Gastroesophageal sphincter (tissue), 4 donors: ENCODE data around the gene CEMIP2. TPM values are rescaled to one million over a fixed set of nuclear protein-coding genes. Genes with fewer than 3 reads are reported as not detected.
A peak's percentile ranks its signal among the peaks of the same experiment; 100 is the strongest.

ENCODE experiments used
- ATAC-seq: fragments of 150-250 bp; one replicate; pipeline ENCODE4 v1.9.1; 2016; ENCODE audit warnings: mild to moderate bottlenecking, moderate library complexity
- H3K27ac ChIP-seq, 4 donors: fragments of 200-600 bp; sonication (generic) in 3 of 4; 1 replicate in 3 of 4; 2 replicates in 1 of 4; pipeline ENCODE4 v1.5.1; 2016 to 2019
- H3K27me3 ChIP-seq: fragments of 200-600 bp; sonication (generic); one replicate; pipeline ENCODE4 v1.5.1; 2019
- H3K36me3 ChIP-seq, 2 donors: fragments of 200-600 bp; sonication (generic); one replicate each; pipeline ENCODE4 v1.5.1; 2019; ENCODE audit warnings: control low read depth in 1 of 2
- H3K4me1 ChIP-seq, 3 donors: fragments of 200-600 bp; sonication (generic); 1 replicate in 2 of 3; 2 replicates in 1 of 3; pipeline ENCODE4 v1.5.1; 2016 to 2019; ENCODE audit warnings: control low read depth in 2 of 3
- H3K4me3 ChIP-seq, 2 donors: fragments of 200-600 bp; sonication (generic); one replicate each; pipeline ENCODE4 v1.5.1; 2019; ENCODE audit warnings: mild to moderate bottlenecking in 1 of 2, moderate library complexity in 1 of 2
- H3K9me3 ChIP-seq, 3 donors: fragments of 200-600 bp; sonication (generic); one replicate each; pipeline ENCODE4 v1.5.1; 2017 to 2019; ENCODE audit warnings: control low read depth in 2 of 3
- EP300 ChIP-seq: sonication (generic); formaldehyde crosslinking; IDR thresholded peaks from one replicate; pipeline ENCODE4 v1.6.1; 2017; ENCODE audit warnings: antibody characterized with exemption, mild to moderate bottlenecking
- POLR2A ChIP-seq, 2 donors: fragments of 450-650 bp; IDR thresholded peaks; one replicate each; pipeline ENCODE4 v1.6.1; 2017; ENCODE audit warnings: antibody characterized with exemption in 2 of 2, mild to moderate bottlenecking in 2 of 2, moderate library complexity in 1 of 2
- POLR2AphosphoS5 ChIP-seq: sonication (generic); formaldehyde crosslinking; IDR thresholded peaks from one replicate; pipeline ENCODE4 v1.6.1; 2017; ENCODE audit warnings: antibody characterized with exemption
- WGBS, 2 donors: methylation state at CpG; one replicate each; pipeline ENCODE4 v1.1.5; 2018; ENCODE audit warnings: low coverage in 1 of 2; 5-methylcytosine and 5-hydroxymethylcytosine counted together
- total RNA-seq, 4 donors: library from RNA; depleted of rRNA; stranded (reverse); fragments of >200 nt; gene quantifications; one replicate each; pipeline ENCODE4 v1.1.0, GENCODE V29; 2016
- TF ChIP-seq, protein P1 (sequence below), 4 experiments: fragments of 200-600 bp in 2 of 4; fragments of 450-650 bp in 2 of 4; sonication (generic) in 1 of 4; IDR thresholded peaks; one replicate each; pipeline ENCODE4 v1.5.1; 2017 to 2019; ENCODE audit warnings: antibody characterized with exemption in 4 of 4, mild to moderate bottlenecking in 2 of 4, moderate library complexity in 2 of 4

The CEMIP2 gene
- total RNA-seq, 4 donors from 2014 or later, result 8.1 to 84.5 (median 17.4) TPM

DNA sequence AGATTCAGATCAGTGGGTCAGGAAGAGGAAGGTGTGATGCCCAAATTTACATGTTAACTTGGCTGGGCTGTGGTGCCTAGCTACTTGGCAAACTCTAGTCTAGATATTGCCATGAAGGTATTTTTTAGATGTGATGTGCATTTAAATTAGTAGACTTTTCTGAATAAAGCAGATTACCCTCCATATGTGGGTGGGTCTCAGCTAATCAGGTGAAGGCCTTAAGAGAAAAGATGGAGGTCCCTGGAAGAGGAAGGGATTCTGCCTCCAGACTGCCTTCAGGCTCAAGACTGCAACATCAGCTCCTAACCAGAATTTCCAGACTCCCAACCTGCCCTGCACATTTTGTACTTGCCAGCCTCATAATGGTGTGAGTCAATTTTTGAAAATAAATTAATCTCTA is 115.8 kb downstream of the CEMIP2 start:
- H3K9me3 ChIP-seq, result no peaks in the 10 kb centered on the region
- H3K4me1 ChIP-seq, result peaks cover 0 to 6% (median 0%) of the 10 kb centered on the region in 3 donors
- no peak overlapping the region for H3K4me3 ChIP-seq
- no peaks in the 10 kb centered on the region for H3K36me3 ChIP-seq
- ATAC-seq, result no peak
- H3K27ac ChIP-seq, result no peak overlapping the region
- no peaks in the 10 kb centered on the region for H3K27me3 ChIP-seq
- TF ChIP-seq, protein P1, sequence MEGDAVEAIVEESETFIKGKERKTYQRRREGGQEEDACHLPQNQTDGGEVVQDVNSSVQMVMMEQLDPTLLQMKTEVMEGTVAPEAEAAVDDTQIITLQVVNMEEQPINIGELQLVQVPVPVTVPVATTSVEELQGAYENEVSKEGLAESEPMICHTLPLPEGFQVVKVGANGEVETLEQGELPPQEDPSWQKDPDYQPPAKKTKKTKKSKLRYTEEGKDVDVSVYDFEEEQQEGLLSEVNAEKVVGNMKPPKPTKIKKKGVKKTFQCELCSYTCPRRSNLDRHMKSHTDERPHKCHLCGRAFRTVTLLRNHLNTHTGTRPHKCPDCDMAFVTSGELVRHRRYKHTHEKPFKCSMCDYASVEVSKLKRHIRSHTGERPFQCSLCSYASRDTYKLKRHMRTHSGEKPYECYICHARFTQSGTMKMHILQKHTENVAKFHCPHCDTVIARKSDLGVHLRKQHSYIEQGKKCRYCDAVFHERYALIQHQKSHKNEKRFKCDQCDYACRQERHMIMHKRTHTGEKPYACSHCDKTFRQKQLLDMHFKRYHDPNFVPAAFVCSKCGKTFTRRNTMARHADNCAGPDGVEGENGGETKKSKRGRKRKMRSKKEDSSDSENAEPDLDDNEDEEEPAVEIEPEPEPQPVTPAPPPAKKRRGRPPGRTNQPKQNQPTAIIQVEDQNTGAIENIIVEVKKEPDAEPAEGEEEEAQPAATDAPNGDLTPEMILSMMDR (IDR thresholded peaks at IDR 0.05), result no peak
- TF ChIP-seq POLR2AphosphoS5 (no peak), POLR2A (IDR thresholded peaks at IDR 0.05) (no peak), EP300 (no peak)

- Histone ChIP-seq H3K4me1 (peaks cover 0 to 15% (median 0%) of the 10 kb centered on the region in 3 donors), H3K9me3 (no peaks in the 10 kb centered on the region), H3K27ac (no peak overlapping the region), H3K27me3 (no peaks in the 10 kb centered on the region), H3K4me3 (no peak overlapping the region), H3K36me3 (no peaks in the 10 kb centered on the region)
- no peak for TF ChIP-seq POLR2AphosphoS5
- TF ChIP-seq EP300, result no peak
- TF ChIP-seq, protein P1 (IDR thresholded peaks at IDR 0.05), result no peak
- TF ChIP-seq POLR2A (IDR thresholded peaks at IDR 0.05), result no peak
- ATAC-seq, result no peak
- WGBS, 2 donors, result 70 to 86% methylated on average over 1 of the region's 1 CpG
Observed at GRCh38 chr9:71648453-71648852, 119.9 kb downstream of the CEMIP2 start.

DNA sequence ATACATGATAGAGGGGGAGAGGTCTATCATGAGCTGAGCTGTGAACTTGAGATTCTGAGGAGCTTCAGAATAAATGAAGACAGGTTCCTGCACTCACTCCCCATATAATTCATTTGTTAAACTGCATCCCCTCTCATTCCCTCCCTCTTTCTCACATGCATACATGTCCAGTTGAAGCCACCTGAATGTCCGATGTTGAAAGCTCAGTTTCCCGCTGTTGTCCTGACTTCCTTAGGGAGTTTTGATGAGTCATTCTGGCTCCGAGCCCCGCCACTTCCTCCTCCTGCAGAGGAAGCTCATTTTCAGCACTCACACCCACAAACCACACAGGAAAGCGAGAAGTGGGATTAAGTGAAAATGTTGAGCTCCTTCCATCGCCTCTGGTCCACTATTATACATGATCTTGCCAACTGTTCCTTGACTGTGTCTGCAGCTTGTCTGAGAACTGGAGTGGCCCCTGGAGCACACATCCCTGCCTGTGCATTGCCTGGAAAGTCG is 121.2 kb downstream of the CEMIP2 start:
- H3K27ac ChIP-seq, result no peak overlapping the region
- TF ChIP-seq POLR2AphosphoS5 (peak; percentile 25), EP300 (no peak), POLR2A (IDR thresholded peaks at IDR 0.05) (no peak)
- no peak overlapping the region for H3K4me3 ChIP-seq
- peak; percentile 55 for ATAC-seq
- no peaks in the 10 kb centered on the region for H3K27me3 ChIP-seq
- 15 to 38% methylated on average over 3 to 7 of the region's 7 CpGs for WGBS, 2 donors
- no peaks in the 10 kb centered on the region for H3K36me3 ChIP-seq
- no peaks in the 10 kb centered on the region for H3K9me3 ChIP-seq
- peaks cover 0 to 15% (median 0%) of the 10 kb centered on the region in 3 donors for H3K4me1 ChIP-seq

- Histone ChIP-seq H3K4me1 (peaks cover 0 to 15% (median 0%) of the 10 kb centered on the region in 3 donors), H3K4me3 (no peak overlapping the region), H3K27ac (no peak overlapping the region), H3K36me3 (no peaks in the 10 kb centered on the region), H3K9me3 (no peaks in the 10 kb centered on the region), H3K27me3 (no peaks in the 10 kb centered on the region)
- 91% methylated on average over 1 of the region's 1 CpG; no CpG with 5 or more reads in 1 of the 2 donors for WGBS, 2 donors
- no peak for ATAC-seq
- TF ChIP-seq POLR2AphosphoS5, result no peak
- TF ChIP-seq, protein P1 (IDR thresholded peaks at IDR 0.05), result no peak
- TF ChIP-seq POLR2A (IDR thresholded peaks at IDR 0.05), result no peak
- TF ChIP-seq EP300, result no peak
Observed at GRCh38 chr9:71646131-71646530, 122.2 kb downstream of the CEMIP2 start.

DNA sequence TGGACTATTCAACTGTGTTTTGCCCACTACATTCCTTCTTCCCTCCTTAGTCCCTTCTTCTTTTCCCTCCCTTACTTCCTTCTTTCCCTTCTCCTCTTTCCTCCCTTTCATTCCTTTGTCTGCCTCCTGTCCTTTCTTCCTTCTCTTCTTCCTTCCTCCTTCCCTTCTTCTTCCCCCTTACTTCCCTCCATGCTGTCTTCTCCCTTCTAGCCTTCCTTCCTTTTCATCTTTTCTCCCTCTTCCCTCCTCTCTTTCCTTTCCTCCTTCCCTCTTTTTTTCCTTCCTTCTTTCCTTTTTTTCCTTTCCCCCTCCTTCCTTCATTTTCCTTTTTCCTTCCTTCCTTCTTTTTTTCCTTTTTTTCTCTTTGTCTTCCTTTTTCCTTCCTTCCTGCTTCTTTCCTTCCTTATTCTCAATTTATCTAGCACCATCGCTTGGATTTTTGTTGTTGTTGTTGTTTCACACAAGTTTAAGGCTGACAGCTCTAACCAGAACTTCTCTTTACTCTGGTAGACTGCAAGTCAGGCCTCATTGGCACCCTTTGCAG is 123.4 kb downstream of the CEMIP2 start:
- Histone ChIP-seq H3K9me3 (no peaks in the 10 kb centered on the region), H3K36me3 (no peaks in the 10 kb centered on the region), H3K27ac (no peak overlapping the region), H3K4me1 (peaks cover 0 to 15% (median 0%) of the 10 kb centered on the region in 3 donors), H3K27me3 (no peaks in the 10 kb centered on the region), H3K4me3 (no peak overlapping the region)
- WGBS, 2 donors, result 83% methylated on average over 1 of the region's 1 CpG; no CpG with 5 or more reads in 1 of the 2 donors
- no peak for ATAC-seq
- TF ChIP-seq, protein P1 (IDR thresholded peaks at IDR 0.05), result no peak
- TF ChIP-seq POLR2A (IDR thresholded peaks at IDR 0.05) (no peak), EP300 (no peak), POLR2AphosphoS5 (no peak)
